Prostate gland (tissue), 2 donors: ENCODE data around the gene PID1. TPM values are rescaled to one million over a fixed set of nuclear protein-coding genes. Genes with fewer than 3 reads are reported as not detected.

Source experiments
- DNase-seq: peaks from one replicate; pipeline ENCODE4 v3.0.0-alpha.2; 2019; ENCODE audit warnings: low spot score
- H3K27ac ChIP-seq, 2 donors: fragments of 200-600 bp; sonication (generic); 2 replicates each; pipeline ENCODE4 v1.5.1; 2017 to 2019
- H3K27me3 ChIP-seq: fragments of 200-600 bp; sonication (generic); replicated peaks from 2 replicates; pipeline ENCODE4 v1.5.1; 2019; ENCODE audit not compliant: insufficient read depth
- H3K36me3 ChIP-seq, 2 donors: fragments of 200-600 bp; sonication (generic); 1 replicate in 1 of 2; 2 replicates in 1 of 2; pipeline versions ENCODE4 v1.5.1 to v1.8.1; 2017 to 2019
- H3K4me1 ChIP-seq: fragments of 200-600 bp; sonication (generic); replicated peaks from 2 replicates; pipeline ENCODE4 v1.5.1; 2019
- H3K4me3 ChIP-seq, 2 donors: fragments of 200-600 bp; sonication (generic); 2 replicates each; pipeline ENCODE4 v1.5.1; 2017 to 2019
- H3K9me3 ChIP-seq: fragments of 200-600 bp; sonication (generic); 2 replicates; pipeline ENCODE4 v1.5.1; 2017
- CTCF ChIP-seq, 4 experiments: fragments of 200-600 bp in 2 of 4; fragments of 450-650 bp in 2 of 4; sonication (generic) in 2 of 4; IDR thresholded peaks; 1 replicate in 3 of 4; 2 replicates in 1 of 4; pipeline ENCODE4 v1.5.1; 2016 to 2019; ENCODE audit warnings: antibody characterized with exemption in 4 of 4, mild to moderate bottlenecking in 2 of 4, moderate library complexity in 2 of 4
- POLR2A ChIP-seq: fragments of 450-650 bp; IDR thresholded peaks from one replicate; pipeline ENCODE4 v1.6.1; 2016; ENCODE audit warnings: antibody characterized with exemption, mild to moderate bottlenecking
- POLR2AphosphoS5 ChIP-seq: sonication (generic); formaldehyde crosslinking; IDR thresholded peaks from one replicate; pipeline ENCODE4 v1.6.1; 2017; ENCODE audit warnings: antibody characterized with exemption
- WGBS: methylation state at CpG from one replicate; pipeline ENCODE4 v1.1.5; 2018; 5-methylcytosine and 5-hydroxymethylcytosine counted together
- intact Hi-C: fragments of 100-400 bp; cut with DNase I; formaldehyde crosslinking; loops from one replicate; pipeline ENCODE4 v1.14.2; 2022
- total RNA-seq, 2 donors: library from RNA; depleted of rRNA; stranded (reverse); fragments of >200 nt; gene quantifications; one replicate each; pipeline ENCODE4 v1.1.0, GENCODE V29; 2016

The PID1 gene
- total RNA-seq, 2 donors from 2014 or later = 14.0 to 21.0 TPM

- no peak for DNase-seq
- H3K27me3 ChIP-seq = no peaks in the 10 kb centered on the region
- intact Hi-C loops = no loop called here
- H3K4me3 ChIP-seq = no peak overlapping the region
- WGBS = 75% methylated on average over 3 of the region's 3 CpGs
- TF ChIP-seq POLR2A = no peak
- TF ChIP-seq CTCF (IDR thresholded peaks at IDR 0.05) = no peak
- no peak for TF ChIP-seq POLR2AphosphoS5
- no peak overlapping the region for H3K27ac ChIP-seq
- H3K9me3 ChIP-seq = no peaks in the 10 kb centered on the region
- H3K4me1 ChIP-seq = peaks cover 2% of the 10 kb centered on the region
- H3K36me3 ChIP-seq = no peaks in the 10 kb centered on the region
Observed at GRCh38 chr2:229104025-229104424, 167.1 kb downstream of the PID1 start.

GRCh38 chr2:229101314-229101713 lies 169.8 kb downstream of the PID1 start:
- 90% methylated on average over 1 of the region's 1 CpG for WGBS
- intact Hi-C loops = no loop called here

GRCh38 chr2:229099231-229099630 lies 171.9 kb downstream of the PID1 start:
- 100% methylated on average over 1 of the region's 1 CpG for WGBS
- H3K4me3 ChIP-seq = no peak overlapping the region
- intact Hi-C loops = no loop called here

More at GRCh38 chr2:229101314-229101713, 169.8 kb downstream of the PID1 start:
- H3K27me3 ChIP-seq = no peaks in the 10 kb centered on the region
- TF ChIP-seq POLR2A (no peak), POLR2AphosphoS5 (no peak), CTCF (IDR thresholded peaks at IDR 0.05) (no peak)
- no peak overlapping the region for H3K27ac ChIP-seq
- DNase-seq = no peak
- peaks cover 2% of the 10 kb centered on the region for H3K4me1 ChIP-seq
- no peaks in the 10 kb centered on the region for H3K36me3 ChIP-seq
- no peaks in the 10 kb centered on the region for H3K9me3 ChIP-seq
- no peak overlapping the region for H3K4me3 ChIP-seq

GRCh38 chr2:229098801-229099200 lies 172.3 kb downstream of the PID1 start:
- no peak overlapping the region for H3K4me3 ChIP-seq
- TF ChIP-seq POLR2A = no peak
- no peak for TF ChIP-seq POLR2AphosphoS5
- TF ChIP-seq CTCF (IDR thresholded peaks at IDR 0.05) = no peak
- no peaks in the 10 kb centered on the region for H3K9me3 ChIP-seq
- no peaks in the 10 kb centered on the region for H3K36me3 ChIP-seq
- H3K27me3 ChIP-seq = no peaks in the 10 kb centered on the region
- 46% methylated on average over 6 of the region's 6 CpGs for WGBS
- no peak overlapping the region for H3K27ac ChIP-seq
- H3K4me1 ChIP-seq = no peaks in the 10 kb centered on the region
- DNase-seq = no peak
- intact Hi-C loops = no loop called here

More at GRCh38 chr2:229099231-229099630, 171.9 kb downstream of the PID1 start:
- no peak for TF ChIP-seq CTCF (IDR thresholded peaks at IDR 0.05)
- no peak for TF ChIP-seq POLR2A
- no peak for TF ChIP-seq POLR2AphosphoS5
- H3K9me3 ChIP-seq = no peaks in the 10 kb centered on the region
- no peak for DNase-seq
- H3K36me3 ChIP-seq = no peaks in the 10 kb centered on the region
- H3K4me1 ChIP-seq = no peaks in the 10 kb centered on the region
- no peaks in the 10 kb centered on the region for H3K27me3 ChIP-seq
- no peak overlapping the region for H3K27ac ChIP-seq

- TF ChIP-seq POLR2AphosphoS5 (no peak), CTCF (IDR thresholded peaks at IDR 0.05) (no peak), POLR2A (no peak)
- Histone ChIP-seq H3K36me3 (no peaks in the 10 kb centered on the region), H3K4me3 (no peak overlapping the region), H3K9me3 (no peaks in the 10 kb centered on the region), H3K27me3 (no peaks in the 10 kb centered on the region), H3K4me1 (no peaks in the 10 kb centered on the region), H3K27ac (no peak overlapping the region)
- no peak for DNase-seq
- intact Hi-C loops = no loop called here
- WGBS = 42% methylated on average over 4 of the region's 4 CpGs
Observed at GRCh38 chr2:229096409-229097066, 174.5 kb downstream of the PID1 start.
